ENCODE measurements around the gene RSPO1.
"Not testable (repeated sequence)": the region's sequence is repeated elsewhere in the genome, so short reads cannot be mapped to it uniquely, and the experiment has no call there.

The RSPO1 gene, protein sequence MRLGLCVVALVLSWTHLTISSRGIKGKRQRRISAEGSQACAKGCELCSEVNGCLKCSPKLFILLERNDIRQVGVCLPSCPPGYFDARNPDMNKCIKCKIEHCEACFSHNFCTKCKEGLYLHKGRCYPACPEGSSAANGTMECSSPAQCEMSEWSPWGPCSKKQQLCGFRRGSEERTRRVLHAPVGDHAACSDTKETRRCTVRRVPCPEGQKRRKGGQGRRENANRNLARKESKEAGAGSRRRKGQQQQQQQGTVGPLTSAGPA

GRCh38 chr1:37634244-37634991 is at the start of gene RSPO1:
TSS of gene RSPO1 (minus strand) at chr1:37634892. CDS start at chr1:37629661, 5,231 bp downstream.
- no peak for DNase-seq (ENCODE audit: low read depth)

DNA sequence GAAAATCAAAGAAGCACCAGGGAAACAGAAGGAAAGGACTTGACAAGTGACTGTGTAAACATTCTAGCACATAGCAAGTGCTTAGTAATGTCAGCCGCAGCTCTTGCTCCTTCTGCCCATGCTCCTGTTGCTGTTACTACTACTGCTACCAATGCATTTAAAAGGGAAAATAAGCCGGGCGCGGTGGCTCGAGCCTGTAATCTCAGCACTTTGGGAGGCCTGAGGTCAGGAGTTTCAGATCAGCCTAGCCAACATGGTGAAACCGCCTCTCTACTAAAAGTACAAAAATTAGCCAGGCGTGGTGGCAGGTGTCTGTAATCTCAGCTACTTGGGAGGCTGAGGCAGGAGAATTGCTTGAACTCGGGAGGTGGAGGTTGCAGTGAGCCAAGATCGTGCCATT is 49.5 kb upstream of the RSPO1 start:
- not testable (repeated sequence) for DNase-seq (ENCODE audit: low read depth)

GRCh38 chr1:37682334-37682987 is 47.8 kb upstream of the RSPO1 start:
- peak; percentile 55 for DNase-seq (ENCODE audit: low read depth)

- no peak for DNase-seq (ENCODE audit: low read depth)
Measured at GRCh38 chr1:37680933-37681332, 46.2 kb upstream of the RSPO1 start.

DNA sequence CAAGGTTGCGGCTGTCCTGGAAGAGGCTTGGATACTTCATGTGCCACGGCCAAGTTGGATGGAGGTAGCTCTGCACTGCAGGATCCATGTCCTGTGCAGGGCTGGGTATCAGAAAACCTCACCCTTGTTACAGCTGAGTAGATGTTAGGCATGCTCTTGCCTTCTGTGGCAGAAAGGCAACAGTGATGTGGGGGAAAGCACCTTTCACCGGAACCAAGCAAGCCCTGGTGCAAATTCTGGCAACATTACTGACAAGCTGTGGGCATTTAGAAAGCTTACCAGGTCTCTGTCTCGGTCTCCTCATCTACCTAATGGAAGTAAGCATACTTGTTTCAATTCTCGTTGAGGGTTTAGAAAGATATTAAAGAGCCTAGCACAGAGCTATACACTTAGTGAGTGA is 43.1 kb upstream of the RSPO1 start:
- DNase-seq (ENCODE audit: low read depth) = no peak

GRCh38 chr1:37677143-37677439 is 42.4 kb upstream of the RSPO1 start:
- no peak for DNase-seq (ENCODE audit: low read depth)

GRCh38 chr1:37676281-37677142 is 41.8 kb upstream of the RSPO1 start:
- DNase-seq (ENCODE audit: low read depth) = no peak

DNA sequence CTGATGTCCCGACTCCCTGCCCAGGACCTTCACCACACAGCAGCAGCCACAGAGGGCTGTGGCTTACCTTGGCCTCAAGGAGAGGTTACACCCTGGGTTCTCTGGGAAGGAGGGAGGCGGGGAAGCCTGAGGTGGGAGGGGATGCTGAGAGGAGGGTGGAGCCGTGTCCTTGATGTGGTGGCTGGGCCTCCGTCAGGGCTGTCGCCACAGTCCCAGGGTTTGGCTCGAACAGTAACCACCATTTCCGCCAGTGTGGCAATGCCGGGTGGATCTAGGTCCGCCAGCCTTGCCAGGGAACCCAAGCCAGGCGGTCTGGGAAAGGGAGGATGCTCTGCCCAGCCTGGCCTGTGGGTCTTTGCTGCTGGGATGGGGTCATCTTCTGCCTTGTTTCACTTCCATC is 39.2 kb upstream of the RSPO1 start:
- DNase-seq (ENCODE audit: low read depth) = no peak

DNA sequence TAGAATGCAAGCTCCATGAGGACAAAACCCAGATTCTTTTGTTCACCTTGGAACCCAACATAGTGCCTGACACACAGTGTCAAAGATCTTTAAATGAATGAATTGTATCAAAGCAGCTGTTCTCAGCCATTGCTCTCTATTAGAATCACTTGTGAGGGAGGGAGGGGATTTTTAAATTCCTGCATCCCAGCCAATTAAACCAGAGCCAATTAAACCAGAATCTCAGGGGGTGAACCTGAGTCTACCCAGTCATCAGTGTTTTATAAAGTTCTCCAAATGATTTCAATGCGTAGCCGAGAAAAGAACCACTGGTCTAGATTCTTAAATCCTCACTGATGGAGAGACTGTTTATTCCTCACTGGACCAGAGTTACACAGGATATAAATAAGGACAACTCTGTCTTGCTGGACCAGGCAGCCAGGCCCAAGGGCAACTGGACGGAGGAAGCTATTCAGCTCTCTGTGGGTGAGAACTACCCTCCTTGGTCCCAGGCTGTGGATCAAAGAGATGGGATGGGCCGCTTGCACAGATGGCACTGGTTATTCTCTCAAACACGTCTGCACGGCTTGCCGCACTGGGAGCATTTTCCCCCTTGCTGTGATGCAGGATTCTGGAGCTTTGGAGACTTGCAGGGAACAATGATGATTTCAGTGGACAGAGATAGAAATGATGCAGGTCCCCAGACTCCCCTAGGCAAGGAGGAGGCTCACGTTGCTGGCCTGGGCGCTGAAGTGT is 37.6 kb upstream of the RSPO1 start:
- DNase-seq (ENCODE audit: low read depth) = no peak

DNA sequence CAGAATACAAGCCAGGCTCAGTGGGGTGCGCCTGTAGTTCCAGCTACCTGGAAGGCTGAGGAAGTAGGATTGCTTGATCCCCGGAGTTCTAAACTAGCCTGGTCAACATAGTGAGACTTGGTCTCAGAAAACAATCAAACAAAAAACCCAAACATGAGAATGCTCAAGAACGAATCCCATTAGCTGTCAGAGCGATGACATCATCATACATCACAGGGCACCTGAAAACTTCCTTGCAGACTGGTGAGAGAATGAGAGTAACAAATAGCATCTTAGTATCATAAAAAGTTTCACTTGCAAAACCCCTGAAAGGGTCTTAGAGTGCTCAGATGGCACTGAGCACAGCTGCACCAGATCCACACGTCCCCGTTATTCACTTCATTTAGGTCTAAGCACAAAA is 36.6 kb upstream of the RSPO1 start:
- DNase-seq (ENCODE audit: low read depth) = no peak

DNA sequence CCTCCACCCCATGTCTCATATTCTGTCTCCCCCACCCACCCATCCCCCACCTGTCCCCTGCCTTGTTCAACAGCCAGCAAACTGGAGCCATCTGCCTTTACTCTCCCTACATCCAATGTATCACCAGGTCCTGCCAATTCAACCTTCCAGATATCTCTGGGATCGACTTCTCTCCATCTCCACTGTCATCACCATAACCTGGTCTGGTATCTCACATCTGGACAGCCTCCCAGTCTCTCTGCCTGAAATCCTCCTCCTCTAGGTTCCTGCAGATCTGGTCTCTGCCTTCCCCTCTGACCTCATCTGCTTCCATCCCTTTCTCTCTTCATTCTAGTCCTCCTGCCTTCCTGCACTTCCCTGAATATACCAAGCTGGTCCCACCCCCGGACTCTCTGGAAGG is 35.4 kb upstream of the RSPO1 start:
- DNase-seq (ENCODE audit: low read depth) = no peak

DNA sequence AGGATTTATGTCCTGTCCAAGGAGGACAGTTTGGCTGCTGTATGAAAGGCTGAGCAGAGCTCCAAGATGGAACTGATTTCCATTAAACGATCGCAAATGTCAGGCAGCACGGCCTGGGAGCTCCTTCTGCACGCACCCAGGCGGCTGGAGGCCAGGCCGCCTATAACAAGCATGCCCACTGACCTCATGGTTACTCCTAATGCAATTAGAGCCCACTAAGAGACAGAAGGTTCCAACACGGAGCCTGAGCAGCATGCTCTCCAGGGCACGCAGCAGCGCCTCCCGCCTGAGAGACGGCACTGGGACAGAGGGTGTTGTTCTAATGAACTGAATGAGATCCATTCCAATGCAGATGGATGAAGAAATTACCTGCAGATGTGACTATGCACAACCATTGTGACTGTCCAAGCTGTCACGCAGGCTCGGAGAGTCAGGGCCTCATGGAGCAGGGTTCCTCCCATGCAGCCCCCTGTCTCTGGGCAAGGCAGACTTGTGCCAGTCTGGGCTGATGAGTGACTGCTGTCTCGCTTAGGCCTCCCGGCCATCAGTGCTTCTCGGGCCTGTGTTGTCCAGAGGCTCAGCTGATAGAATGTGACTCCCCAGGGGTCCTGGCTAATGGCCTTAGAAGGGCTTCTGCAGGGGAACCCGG is 32.5 kb upstream of the RSPO1 start:
- no peak for DNase-seq (ENCODE audit: low read depth)

GRCh38 chr1:37666241-37666867 is 31.7 kb upstream of the RSPO1 start:
- no peak for DNase-seq (ENCODE audit: low read depth)

GRCh38 chr1:37663426-37664000 is 28.8 kb upstream of the RSPO1 start:
- DNase-seq (ENCODE audit: low read depth) = no peak

DNA sequence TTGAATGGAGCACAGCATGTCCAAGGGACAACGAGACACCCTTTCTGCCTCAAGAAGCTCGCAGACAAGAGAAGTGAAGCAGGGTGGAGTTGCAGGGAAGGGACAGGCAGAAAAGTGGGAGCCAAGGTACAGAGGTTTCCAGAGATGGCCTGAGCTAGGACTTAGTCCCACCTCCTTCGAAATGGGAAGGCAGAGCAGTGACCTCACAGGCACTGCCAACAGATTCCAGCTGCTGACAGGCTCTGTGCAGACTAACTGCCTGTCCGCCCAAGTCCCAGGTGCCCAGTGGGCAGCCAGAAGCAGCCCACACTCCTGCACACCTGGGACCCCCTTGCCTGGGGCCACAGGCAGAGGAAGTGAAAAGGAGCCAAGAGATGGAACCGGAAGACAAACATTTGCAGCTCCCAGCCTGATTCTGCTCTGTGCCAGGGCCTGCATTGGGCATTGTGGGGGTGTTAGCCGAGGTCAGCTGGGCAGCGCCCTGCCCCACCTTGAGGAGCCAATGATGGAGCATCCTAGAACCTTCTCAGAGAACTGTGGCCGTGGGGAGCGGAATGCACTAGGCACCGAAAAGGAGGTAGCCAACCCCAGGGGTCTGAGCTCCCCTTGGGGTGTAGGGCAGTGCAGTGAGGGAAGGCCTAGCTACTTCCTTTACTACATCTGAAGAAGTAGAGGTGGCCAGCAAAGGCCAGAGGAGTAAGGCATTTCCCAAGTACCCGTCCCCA is 27.5 kb upstream of the RSPO1 start:
- no peak for DNase-seq (ENCODE audit: low read depth)

- DNase-seq (ENCODE audit: low read depth) = no peak
Measured at GRCh38 chr1:37661401-37661800, 26.7 kb upstream of the RSPO1 start.

- no peak for DNase-seq (ENCODE audit: low read depth)
Measured at GRCh38 chr1:37660664-37661063, 26.0 kb upstream of the RSPO1 start.

GRCh38 chr1:37658486-37658885 is 23.8 kb upstream of the RSPO1 start:
- DNase-seq (ENCODE audit: low read depth) = no peak

DNA sequence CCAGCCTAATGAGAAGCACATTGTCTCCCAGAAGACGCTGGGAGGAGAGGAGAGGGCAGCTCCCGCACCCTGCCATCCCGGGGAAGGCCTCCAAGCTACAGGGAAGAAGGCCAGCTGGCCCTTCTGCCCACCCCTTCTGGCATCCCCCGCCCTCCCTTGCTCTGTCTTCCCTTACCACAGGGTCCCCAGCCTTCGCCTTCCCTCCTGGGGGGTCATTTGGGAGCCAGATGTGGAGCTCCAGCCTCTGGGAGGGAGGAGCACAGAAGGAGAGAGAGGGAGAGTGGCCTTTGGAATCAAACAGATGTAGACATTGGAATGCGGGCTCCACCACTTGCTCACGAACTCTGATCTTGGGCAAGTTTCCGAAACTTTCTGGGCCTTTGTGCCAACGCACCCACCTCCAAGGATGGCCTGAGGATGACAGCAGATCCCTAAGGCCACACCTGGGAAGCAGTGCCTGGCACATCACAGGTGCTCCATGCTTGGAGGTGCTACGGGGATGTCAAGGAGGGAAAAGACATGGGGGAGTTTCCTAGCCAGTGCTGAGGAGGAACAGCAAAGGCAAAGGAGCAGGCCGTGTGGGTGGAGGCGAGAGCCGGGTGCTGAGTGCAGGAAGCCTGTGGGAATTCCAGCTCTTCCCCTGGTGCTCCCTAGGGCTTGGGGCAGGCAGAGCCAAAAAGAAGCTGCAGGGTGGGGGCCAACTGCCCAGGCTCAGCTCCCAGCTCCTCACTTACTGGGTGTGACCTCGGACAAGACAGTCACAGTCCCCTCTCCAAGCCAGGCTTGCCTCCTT is 23.1 kb upstream of the RSPO1 start:
- DNase-seq (ENCODE audit: low read depth) = no peak
